Measurements from ENCODE around the gene ARHGAP18.

Gene ARHGAP18

DNA sequence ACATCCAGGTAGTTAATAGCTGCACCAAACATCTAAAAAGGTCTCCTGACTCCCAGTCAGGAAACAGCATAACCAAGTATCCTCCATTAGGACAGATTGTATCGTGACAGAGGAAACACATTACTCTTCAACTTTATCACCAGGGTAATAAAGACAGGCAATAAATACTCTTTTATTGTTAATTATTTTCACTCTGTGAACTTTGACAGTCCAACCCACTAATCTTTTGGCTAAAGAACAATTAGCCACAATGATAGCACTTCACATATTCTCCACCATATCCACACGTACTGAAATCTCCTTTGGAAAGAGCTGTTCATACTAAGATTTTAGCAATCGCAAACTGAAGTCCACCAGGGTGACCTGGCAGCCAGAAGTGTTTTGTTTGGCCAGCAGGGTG lies 46.4 kb downstream of the ARHGAP18 start:
- DNase-seq: no peak

DNA sequence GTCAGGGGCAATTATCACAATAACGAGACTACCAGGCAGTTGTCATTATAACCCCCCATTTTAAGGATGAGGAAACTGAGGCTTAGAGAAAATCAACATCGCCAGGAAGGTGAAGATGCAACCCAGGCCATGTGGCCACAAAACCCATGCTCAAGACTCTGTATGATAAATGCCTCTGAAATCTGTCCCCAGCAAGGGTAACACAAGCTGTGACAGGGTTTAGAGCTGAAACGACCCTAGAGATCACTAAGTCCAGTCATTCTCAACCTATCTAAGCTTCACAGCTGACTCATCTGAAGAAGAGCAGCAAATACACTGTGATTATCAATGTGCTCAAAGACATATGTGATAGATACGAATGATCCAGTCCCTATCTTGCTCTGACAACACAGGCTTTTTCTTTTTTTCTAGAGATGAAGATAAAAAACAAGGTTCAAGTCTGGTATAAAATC lies 47.0 kb downstream of the ARHGAP18 start:
- no peak for DNase-seq

DNA sequence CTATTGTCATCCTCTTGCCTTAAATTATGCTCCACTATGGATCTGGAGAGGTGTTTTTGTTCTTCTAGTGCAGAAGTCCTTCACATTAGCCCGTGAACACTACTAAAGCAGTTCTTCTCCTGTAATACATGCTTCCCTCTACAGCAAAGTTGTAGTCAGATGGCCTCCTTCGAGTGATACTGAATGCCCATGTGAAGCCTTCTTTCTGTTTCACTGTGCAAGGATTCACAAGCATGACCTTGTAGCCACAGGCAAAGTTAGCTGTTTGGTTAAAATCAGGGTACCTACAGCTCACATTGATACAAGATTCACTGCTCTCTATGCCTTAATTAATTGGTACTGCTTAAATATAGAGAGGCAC lies 47.6 kb downstream of the ARHGAP18 start:
- DNase-seq: no peak

DNA sequence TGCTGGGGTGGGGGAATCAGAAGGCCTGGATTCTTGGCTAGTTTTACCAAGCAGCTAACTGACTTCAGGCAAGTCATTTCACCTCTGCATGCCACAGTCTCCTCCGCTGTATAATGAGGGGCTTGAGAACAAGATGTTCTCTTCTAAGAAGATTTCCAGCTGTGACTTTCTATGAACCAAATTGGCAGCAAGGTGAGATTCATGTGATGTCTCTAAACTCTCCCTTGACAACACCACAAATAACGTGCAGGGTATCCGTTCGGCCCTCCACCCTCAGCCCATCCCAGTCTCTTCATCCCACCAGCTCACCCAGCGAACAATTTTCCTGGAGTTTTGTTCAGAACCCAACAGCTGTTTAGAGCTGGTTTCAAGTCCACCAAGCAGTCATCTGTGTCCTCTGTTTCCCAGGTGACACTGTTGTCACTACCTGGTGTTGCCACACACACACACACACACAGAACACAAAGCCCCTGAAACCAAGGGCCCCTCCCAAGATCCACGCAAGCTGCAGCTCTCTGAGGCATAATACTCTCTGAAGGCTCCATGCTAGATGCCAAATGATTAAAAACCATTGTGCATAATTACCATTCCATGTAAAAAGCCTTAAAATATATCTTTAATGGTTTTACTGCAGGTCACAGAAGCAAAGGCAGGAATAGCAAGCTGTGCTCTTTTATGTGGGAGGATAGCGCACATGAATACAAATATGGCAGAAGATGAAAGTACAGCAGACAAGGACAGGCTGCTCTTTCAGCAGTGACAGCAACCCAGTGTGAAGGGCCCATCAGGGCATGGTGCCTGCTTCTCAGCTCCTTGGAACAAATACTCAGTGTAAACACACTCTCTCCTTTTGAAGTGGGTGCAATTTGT lies 48.2 kb downstream of the ARHGAP18 start:
- DNase-seq: no peak

DNA sequence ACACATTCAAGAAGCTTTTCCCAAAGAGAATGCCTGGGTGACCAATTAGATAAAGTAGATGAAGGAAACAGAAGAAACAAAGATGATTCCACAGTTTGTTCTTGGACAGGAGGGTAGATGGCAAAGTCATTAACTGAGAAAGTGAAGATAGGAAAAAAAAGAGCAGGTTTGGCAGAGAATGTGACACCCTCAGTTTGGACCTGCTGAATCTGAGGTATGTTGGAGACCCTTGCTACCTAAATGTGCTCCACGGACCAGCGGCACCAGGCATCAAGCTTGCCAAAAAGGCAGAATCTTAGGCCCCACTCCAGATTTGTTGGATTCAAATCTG lies 49.7 kb downstream of the ARHGAP18 start:
- no peak for DNase-seq

DNA sequence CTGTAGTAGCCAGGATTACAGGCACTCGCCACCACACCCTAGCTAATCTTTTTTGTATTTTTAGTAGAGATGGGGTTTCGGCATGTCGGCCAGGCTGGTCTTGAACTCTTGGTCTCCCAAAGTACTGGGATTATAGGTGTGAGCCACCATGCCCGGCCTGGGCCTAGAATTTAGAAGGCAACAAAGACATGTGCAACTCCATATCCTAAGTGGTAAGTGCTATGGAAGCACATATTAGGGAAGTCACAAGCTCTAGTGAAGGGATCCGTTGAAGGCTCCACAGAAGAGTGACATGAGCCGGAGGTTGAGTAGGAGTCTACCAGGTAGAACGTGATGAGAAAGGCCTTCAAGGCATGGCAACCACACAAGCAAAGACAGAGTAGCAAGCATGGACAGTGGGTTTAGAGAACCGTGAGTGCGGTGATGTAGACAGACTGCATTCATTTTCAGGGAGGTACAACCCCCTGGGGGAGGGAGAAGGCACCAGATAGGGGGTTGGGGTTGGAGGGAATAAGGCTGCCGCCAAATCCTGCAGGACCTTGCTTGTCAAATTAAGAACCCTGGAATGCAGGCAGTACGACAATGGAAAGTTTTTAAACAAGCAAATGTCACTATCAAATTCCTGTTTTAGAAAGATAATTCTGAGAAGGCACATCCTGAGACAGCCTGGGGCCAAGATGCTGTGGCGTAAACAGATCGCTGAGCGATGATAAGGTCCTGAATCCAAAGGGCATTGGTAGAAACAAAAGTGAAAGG lies 50.2 kb downstream of the ARHGAP18 start:
- no peak for DNase-seq

DNA sequence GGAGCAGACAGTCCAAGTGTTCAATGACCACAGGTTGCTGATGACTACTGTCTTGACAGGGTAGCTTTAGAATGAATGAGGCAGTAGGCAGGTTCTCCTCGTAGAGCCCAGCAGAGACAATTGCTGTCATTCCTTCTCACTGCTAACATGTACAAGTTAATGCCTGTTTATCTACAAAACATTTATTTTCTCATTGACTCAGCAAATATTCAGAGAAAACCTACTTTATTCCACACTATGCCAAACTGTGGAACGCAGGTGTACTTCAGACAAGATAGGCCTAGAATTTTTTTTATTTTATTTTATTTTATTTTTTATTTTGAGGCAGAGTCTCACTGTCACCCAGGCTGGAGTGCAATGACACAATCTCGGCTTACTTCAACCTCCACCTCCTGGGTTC lies 50.8 kb downstream of the ARHGAP18 start:
- no peak for DNase-seq

DNA sequence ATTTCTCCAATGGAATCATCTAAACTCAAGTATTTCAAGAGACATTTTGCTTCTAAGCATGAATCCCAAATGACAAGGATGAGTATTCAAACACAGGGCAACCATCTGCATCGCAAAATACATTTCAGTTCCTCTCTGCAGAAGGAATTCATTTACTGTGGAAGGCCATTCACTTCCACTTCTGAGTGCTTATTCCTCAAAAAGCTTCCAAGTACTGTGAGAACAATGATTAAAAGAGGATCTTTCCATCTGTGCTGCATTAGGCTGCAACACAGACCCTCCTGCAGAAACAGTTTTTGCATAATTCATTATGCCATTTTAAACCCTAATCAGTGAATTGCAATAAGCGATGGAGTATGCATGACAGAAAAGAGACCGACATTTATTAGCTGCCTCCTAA lies 52.5 kb downstream of the ARHGAP18 start:
- DNase-seq: no peak

DNA sequence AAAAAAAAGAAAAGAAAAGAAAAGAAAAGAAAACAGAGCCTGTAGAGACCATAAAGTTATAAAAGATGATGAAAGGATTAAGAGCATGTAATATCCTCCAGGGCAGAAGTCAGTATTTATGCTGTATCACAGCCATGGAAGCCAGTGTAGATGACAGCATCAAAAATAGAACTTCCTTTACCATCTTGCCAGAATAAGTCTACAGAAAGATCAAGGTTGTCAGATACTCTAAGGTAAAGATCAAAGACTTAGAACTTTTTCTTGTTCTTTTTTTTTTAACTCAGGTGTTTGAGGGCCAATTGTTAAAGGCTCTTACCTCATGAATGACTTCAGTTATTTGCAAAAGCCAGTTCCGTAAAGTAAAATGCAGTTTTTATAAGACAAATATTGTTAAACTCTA lies 54.6 kb downstream of the ARHGAP18 start:
- no peak for DNase-seq

DNA sequence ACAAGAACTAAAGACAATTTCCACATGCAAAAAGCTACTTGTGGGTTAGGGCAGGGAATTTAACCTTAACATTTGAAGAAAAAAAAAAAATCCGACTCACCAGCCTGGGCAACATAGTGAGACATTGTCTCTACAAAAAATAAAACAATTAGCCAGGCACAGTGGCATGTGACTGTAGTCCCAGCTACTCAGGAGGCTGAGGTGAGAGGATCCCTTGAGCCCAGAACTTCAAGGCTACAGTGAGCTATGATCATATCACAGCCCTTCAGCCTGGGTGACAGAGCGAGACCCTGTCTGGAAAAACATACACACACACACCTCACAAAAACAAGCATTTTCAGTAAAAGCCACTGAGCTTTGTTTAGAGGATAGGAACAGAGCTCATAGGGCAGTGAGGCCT lies 56.2 kb downstream of the ARHGAP18 start:
- no peak for DNase-seq

DNA sequence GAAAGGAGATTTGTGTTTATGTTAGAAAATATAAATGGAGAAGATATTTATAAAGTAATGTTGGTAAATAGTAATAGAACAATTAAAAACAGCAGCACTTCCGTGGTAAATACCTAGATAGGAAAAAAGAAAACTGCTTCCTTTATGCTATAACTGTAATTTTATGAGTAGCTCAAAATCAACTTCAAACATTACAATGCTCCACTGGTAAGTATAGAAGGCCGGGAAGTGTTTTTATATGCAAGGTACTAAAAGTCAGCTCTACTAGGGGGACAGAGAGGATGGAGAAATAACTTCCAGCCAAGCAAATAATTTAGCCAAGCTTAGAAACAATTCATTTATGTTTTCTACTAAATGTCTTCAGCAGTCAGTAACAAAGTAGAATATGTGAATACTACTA lies 56.7 kb downstream of the ARHGAP18 start:
- DNase-seq: no peak

DNA sequence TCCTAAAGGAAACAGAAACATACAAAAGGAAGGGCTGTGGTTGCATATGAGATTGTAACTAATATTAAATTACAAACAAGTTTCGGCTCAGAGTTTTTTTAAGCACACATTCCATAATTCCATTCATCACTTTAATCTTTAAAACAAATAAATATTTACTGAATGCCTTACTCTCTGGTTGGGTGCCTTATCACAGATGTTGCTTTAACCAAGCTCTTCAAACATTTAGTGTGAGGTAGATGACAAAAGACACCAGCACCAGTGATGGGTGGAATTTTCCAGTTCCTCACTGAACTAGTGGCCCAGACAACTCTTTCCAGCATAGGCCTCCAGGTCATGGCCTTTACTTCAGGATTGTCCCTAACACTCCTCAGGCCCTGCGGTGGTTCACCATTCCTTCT lies 58.7 kb downstream of the ARHGAP18 start:
- DNase-seq: no peak

DNA sequence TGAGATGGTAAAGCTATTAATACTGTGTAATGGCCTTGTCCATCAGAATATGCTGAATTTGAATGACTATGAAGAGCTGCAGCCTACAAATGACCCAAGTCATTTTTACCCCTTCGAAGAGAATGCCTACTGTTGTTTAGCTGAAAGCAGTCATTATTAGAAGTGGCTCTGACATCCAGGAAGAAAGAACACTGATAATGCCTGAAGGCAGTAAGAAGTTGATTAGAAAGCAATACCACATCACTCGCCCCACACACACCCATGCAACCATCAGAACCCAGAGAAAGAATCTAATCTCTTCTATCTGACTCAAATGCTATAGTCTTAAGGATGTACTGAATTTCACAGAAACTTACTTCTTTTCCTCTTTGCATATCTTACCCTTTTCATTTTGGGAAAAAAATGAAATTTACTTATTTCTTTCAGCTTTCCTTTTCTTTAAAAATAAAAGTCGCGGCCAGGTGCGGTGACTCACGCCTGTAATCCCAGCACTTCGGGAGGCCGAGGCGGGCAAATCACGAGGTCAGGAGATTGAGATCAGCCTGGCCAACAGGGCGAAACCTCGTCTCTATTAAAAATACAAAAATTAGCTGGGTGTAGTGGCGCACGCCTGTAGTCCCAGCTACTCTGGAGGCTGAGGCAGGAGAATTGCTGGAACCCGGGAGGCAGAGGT lies 61.0 kb downstream of the ARHGAP18 start:
- no peak for DNase-seq

DNA sequence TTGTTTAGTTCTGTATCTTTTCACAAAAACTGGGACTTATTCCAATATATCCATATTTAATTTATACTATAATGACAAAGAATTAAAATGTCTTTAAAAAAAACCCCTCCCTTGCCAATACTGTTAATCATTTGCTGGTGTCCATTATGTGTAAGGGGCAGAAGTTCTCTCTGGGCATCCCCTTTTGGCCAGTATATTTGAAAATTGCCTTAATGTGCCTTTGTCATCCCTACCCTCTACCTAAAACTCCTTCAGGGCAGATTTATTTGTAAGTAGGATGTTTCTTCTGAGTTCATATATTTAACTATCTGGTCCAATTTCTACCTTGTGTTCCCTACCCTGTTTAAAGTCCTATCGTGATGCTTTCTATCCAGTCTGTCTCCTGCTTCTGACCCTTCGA lies 62.9 kb downstream of the ARHGAP18 start:
- DNase-seq: no peak

DNA sequence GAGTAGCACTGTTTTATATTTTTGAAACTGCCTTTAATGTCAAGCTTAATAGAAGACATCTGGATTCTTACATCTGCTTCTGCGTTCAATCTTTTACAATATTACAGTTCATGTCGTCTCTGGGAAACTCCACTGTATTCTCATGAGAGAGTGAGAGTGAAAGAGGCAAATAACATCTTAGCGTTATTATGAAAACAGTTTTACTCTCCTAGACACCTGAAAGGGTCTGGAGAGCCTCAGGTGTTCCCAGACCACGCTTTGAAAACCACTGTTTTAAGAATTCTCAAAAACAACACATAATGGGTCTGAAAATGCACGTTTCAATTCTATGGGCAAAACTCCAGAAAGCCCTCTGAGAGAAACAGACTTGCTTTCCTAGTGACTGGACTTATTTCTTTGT lies 63.3 kb downstream of the ARHGAP18 start:
- no peak for DNase-seq

DNA sequence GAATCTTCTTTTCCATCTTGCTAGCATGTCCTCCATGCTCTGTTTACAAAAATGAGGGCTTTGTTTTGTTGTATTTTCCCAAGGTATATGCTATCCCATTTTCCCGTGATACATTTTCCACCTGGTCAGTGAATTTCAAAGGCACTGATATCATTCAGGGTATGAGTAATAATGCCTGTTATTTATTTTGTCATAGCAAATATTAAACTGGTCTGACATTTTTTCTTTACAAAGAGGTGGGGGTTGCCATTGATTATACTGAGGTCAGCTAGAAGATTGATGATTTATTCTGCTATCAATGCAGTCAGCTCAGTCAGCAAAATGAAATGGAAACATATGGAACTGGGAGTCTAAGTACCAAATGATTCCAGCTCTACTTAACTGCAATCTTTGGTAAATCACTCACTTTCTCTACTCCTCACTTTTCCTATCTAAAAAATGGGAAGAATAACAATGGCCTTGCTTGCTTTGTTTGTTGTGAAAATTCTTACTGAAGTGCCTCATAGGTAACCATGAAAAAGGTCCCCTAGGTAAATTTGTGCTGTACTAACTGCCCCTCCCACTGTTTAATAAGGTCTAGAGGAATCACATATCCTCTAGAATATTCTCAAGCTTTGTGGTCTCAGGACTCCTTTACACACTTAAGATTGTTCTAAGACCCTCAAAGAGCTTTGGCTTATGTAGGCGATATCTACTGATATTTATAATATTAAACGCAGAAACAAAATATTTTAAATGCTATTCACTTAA lies 64.0 kb downstream of the ARHGAP18 start:
- no peak for DNase-seq

DNA sequence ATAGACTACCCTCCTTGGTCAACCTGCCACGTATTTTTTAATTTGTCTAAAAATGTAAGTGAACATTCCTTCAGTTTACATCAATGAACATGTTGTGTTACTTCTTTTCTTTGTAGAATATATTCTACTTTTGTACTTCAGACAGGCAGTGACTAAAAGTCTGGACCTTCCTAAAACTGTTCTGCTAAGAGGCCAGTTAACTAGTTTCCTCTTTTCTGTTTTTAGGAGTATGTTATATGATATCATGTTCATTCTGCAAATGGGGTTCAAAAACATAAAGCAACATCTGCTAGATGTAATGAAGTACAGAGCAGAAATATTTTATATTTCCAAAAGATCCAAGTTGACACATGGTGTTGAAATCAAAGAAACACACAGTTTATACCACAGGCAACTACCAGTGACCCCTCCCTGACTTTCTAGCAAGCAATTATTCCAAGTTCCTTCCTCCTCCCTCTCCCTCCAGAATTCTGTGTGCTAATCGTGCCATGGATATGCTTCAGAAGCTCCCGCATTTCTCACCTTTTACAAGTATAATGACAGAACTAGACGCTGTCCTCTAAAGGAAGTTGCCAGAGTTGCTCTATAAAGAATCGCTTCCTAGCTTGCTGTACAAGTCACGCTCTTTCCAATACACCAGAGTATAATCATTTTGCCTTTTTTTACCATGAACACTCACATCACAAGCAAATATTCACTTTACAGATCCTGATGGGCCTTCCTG lies 64.7 kb downstream of the ARHGAP18 start:
- no peak for DNase-seq

DNA sequence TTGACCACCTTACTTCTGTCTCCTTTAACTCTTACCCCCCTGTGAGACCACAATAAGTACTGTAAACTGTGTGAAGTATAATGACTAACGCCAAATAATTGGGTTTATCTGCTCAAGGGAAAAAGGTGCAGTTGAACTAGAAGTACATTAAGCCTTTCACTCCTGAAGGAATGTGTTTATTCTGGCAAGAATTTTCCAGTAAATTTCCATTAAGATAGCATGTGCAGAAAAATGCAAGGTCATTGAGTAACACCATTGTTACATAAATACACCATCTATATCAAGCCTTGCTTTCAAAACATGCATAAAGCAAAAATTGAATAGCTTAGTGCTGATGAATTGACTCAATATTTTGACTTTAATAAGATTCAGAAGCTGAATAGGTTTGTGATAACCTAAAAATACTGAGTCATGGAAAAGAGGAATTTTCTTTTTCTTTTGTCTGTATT lies 65.4 kb downstream of the ARHGAP18 start:
- DNase-seq: no peak

DNA sequence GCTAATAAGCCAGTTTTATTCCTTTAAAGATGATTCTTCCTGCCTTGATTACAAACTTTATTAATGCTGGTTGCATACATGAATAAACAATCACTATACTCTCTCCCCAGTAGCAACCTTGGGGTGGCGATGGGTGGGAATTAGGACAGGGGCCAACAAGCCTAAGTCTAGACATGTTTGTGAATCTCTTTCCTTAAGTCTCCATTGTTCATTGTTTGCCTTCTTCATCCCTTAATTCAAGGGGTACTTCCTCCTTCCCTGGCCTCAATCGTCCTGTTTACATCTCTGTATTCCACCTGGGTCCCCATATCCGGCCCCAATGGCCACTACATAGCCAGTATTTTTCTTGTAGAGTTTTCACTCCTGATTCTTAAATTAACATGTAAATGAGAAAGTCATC lies 66.0 kb downstream of the ARHGAP18 start:
- no peak for DNase-seq

DNA sequence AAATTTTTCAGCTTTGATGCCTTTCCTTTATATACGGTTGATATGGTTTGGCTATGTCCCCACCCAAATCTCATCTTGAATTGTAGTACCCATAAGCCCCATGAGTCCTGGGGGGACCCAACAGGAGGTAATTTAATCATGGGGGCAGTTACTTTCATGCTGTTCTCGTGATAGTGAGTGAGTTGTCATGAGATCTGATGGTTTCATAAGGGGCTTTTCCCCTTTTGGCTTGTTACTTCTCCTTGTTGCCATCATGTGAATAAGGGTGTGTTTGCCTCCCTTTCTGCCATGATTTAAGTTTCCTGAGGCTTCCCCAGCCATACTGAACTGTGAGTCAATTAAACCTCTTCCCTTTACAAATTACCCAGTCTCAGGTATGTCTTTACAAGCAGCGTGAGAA lies 66.8 kb downstream of the ARHGAP18 start:
- no peak for DNase-seq

DNA sequence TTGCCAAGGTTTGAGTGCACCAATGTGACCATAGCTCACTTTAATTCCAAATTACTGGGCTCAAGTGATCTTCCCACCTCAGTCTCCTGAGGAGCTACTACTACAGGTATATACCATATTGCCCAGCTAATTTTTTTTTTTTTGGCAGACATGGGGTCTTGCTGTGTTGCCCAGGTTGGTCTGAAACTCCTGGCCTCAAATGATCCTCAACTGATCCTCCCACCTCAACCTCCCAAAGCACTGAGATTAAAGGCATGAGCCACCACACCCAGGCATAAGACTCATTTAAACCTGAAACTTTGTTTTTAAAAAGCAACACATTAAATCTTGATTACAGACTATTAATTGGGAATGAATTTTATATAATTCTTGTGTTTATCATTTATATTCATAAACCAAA lies 67.7 kb downstream of the ARHGAP18 start:
- no peak for DNase-seq

DNA sequence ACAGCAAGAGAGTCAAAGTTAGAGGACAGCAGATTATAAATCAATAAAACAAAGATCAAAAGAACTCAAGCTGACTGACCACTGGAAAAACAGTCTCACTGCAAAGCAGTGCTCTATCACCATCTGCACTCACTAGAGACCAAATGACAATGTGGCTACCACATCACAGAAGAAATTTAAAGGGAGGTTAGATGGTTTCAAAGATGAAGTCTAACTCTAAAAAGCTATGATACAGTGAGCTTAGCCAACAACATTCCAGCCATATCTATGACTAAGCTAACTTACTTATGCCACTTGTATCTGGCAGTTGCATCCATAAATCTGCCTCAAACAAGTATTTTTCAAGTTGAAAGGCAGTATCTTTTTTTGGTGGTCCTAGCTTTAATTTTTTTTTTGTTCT lies 68.6 kb downstream of the ARHGAP18 start:
- DNase-seq: no peak

DNA sequence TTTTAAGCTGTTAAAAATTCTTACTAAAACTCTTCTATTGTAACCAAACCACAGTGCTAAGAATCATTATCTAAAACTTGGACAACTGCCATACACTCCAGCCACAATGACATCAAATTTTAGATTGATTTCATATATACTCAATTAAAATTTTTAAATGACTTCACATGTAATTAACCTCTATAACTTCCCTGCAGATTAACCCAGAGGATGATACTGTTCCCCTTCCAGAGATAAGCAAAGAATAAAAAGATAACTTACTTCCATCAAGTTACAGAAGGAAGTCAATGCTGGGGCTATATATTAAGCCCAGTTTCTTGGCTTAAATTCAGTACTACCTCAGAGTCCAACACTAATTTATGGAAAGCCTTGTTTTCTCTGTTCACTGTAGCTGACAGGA lies 71.3 kb downstream of the ARHGAP18 start:
- no peak for DNase-seq
